Mesothelial cell of epicardium (in vitro differentiated cells): Measurements from ENCODE around the gene FBRSL1. TPM values are rescaled to one million over a fixed set of nuclear protein-coding genes. Genes with fewer than 3 reads are reported as not detected.

Experiments used
- DNase-seq, 2 experiments: peaks; one replicate each; pipeline ENCODE4 v3.0.0; 2021; ENCODE audit warnings: low spot score in 2 of 2; ENCODE audit not compliant: unreplicated experiment in 2 of 2
- H3K27ac Mint-ChIP-seq: 2 replicates; pipeline ENCODE4 v1.8.0; 2021; ENCODE audit warnings: mixed read lengths
- H3K27me3 Mint-ChIP-seq: 2 replicates; pipeline ENCODE4 v1.8.0; 2021; ENCODE audit warnings: low read depth, mixed read lengths
- H3K36me3 Mint-ChIP-seq: 2 replicates; pipeline ENCODE4 v1.8.0; 2021; ENCODE audit warnings: mixed read lengths
- H3K4me1 Mint-ChIP-seq: 2 replicates; pipeline ENCODE4 v1.8.0; 2021; ENCODE audit warnings: mixed read lengths
- H3K4me3 Mint-ChIP-seq: 2 replicates; pipeline ENCODE4 v1.8.0; 2021; ENCODE audit warnings: mild to moderate bottlenecking, moderate library complexity, mixed read lengths
- H3K9me3 Mint-ChIP-seq: 2 replicates; pipeline ENCODE4 v1.8.0; 2021; ENCODE audit warnings: mixed read lengths
- CTCF ChIP-seq: fragments of 200-600 bp; sonication (generic); IDR thresholded peaks from one replicate; pipeline ENCODE4 v1.5.0; 2021; ENCODE audit warnings: antibody characterized with exemption; ENCODE audit not compliant: unreplicated experiment
- total RNA-seq: library from RNA; stranded (reverse); gene quantifications from 3 replicates; pipeline ENCODE4 v1.2.1, GENCODE V29; 2021

Gene FBRSL1
- total RNA-seq, 1 donor from 2014 or later: 115 TPM

GRCh38 chr12:132479291-132479690 lies 10.7 kb upstream of the FBRSL1 start:
- no peak for TF ChIP-seq CTCF
- H3K9me3 Mint-ChIP-seq: peaks cover 3% of the 10 kb centered on the region
- no peak overlapping the region for H3K27ac Mint-ChIP-seq
- no peaks in the 10 kb centered on the region for H3K4me1 Mint-ChIP-seq
- no peaks in the 10 kb centered on the region for H3K36me3 Mint-ChIP-seq
- H3K27me3 Mint-ChIP-seq: peaks cover 63% of the 10 kb centered on the region
- no peak for DNase-seq
- H3K4me3 Mint-ChIP-seq: no peak overlapping the region

- Mint-ChIP-seq H3K4me1 (no peaks in the 10 kb centered on the region), H3K27ac (no peak overlapping the region), H3K9me3 (peaks cover 3% of the 10 kb centered on the region), H3K36me3 (no peaks in the 10 kb centered on the region), H3K4me3 (no peak overlapping the region), H3K27me3 (peaks cover 69% of the 10 kb centered on the region)
- TF ChIP-seq CTCF: no peak
- DNase-seq: no peak
Measured at GRCh38 chr12:132479938-132480622, 9.9 kb upstream of the FBRSL1 start.

GRCh38 chr12:132480623-132481132 lies 9.3 kb upstream of the FBRSL1 start:
- Mint-ChIP-seq H3K36me3 (no peaks in the 10 kb centered on the region), H3K4me3 (no peak overlapping the region), H3K27me3 (peaks cover 71% of the 10 kb centered on the region), H3K9me3 (peaks cover 3% of the 10 kb centered on the region), H3K27ac (no peak overlapping the region), H3K4me1 (no peaks in the 10 kb centered on the region)
- no peak for DNase-seq
- no peak for TF ChIP-seq CTCF

GRCh38 chr12:132481345-132481744 lies 8.6 kb upstream of the FBRSL1 start:
- Mint-ChIP-seq H3K9me3 (no peaks in the 10 kb centered on the region), H3K27me3 (peaks cover 73% of the 10 kb centered on the region), H3K27ac (no peak overlapping the region), H3K4me3 (no peak overlapping the region), H3K4me1 (no peaks in the 10 kb centered on the region), H3K36me3 (no peaks in the 10 kb centered on the region)
- no peak for DNase-seq
- TF ChIP-seq CTCF: no peak

- no peak overlapping the region for H3K27ac Mint-ChIP-seq
- no peak for DNase-seq
- peaks cover 75% of the 10 kb centered on the region for H3K27me3 Mint-ChIP-seq
- H3K4me3 Mint-ChIP-seq: no peak overlapping the region
- H3K9me3 Mint-ChIP-seq: no peaks in the 10 kb centered on the region
- no peaks in the 10 kb centered on the region for H3K4me1 Mint-ChIP-seq
- no peaks in the 10 kb centered on the region for H3K36me3 Mint-ChIP-seq
- no peak for TF ChIP-seq CTCF
Measured at GRCh38 chr12:132481771-132482745, 7.9 kb upstream of the FBRSL1 start.
